Esophagus muscularis mucosa (tissue), 3 donors: ENCODE measurements around the gene ANAPC1.
A peak's percentile ranks its signal among the peaks of the same experiment; 100 is the strongest.

Experiments used
- POLR2A ChIP-seq: fragments of 450-650 bp; IDR thresholded peaks from one replicate; pipeline ENCODE4 v1.6.1; 2017; ENCODE audit warnings: antibody characterized with exemption, moderate library complexity, mild to moderate bottlenecking, low read depth
- POLR2AphosphoS5 ChIP-seq, 2 donors: sonication (generic); formaldehyde crosslinking; IDR thresholded peaks; one replicate each; pipeline ENCODE4 v1.6.1; 2017; ENCODE audit warnings: antibody characterized with exemption in 2 of 2
- TF ChIP-seq, protein P1 (sequence below), 3 experiments: fragments of 200-600 bp in 2 of 3; fragments of 450-650 bp in 1 of 3; sonication (generic) in 2 of 3; IDR thresholded peaks; one replicate each; pipeline ENCODE4 v1.5.1; 2017 to 2019; ENCODE audit warnings: antibody characterized with exemption in 3 of 3, mild to moderate bottlenecking in 2 of 3, moderate library complexity in 1 of 3

DNA sequence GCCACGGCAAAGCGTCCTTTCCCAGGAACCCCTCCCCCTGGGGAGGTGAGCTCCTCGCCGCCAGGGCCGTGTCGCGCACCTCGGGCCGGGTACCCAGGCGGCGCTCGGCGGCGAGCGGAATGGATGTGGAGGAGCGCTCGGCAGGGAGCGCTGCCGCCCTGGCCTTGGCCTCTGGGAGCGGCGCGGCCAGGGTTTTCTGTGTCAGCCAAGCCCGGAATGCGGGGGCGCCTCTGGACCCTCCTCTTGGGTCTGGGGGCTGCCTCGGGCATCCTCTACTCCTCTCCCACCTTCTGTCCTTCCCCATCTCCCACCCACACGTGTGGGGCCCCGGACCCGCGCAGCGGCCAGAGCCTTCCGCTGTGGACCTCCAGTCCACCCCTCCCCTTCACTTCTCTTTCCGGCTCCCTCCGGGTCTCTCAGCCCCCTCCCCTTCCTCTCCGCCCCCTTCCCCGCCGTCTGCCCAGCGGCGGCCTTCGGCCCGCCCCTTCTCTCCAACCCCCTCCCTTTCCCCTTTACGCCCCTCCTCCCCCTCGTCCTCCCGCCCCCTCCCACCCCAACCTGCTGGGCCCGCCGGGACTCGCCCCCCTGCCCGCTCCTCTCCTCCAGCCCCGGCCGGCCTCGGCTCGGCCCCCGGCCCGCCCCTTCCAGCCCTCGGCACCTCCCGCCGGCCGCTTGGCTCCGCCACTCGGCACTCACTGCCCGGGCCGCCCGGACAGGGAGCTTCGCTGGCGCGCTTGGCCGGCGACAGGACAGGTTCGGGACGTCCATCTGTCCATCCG, 14.1 kb upstream of the ANAPC1 start, which contains the start of gene MERTK:
- TF ChIP-seq, protein P1, sequence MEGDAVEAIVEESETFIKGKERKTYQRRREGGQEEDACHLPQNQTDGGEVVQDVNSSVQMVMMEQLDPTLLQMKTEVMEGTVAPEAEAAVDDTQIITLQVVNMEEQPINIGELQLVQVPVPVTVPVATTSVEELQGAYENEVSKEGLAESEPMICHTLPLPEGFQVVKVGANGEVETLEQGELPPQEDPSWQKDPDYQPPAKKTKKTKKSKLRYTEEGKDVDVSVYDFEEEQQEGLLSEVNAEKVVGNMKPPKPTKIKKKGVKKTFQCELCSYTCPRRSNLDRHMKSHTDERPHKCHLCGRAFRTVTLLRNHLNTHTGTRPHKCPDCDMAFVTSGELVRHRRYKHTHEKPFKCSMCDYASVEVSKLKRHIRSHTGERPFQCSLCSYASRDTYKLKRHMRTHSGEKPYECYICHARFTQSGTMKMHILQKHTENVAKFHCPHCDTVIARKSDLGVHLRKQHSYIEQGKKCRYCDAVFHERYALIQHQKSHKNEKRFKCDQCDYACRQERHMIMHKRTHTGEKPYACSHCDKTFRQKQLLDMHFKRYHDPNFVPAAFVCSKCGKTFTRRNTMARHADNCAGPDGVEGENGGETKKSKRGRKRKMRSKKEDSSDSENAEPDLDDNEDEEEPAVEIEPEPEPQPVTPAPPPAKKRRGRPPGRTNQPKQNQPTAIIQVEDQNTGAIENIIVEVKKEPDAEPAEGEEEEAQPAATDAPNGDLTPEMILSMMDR (IDR thresholded peaks at IDR 0.05) = peak; percentile 69 to 73 (median 71)
- TF ChIP-seq POLR2AphosphoS5 (IDR thresholded peaks at IDR 0.05) = peak; percentile 49 to 92
- TF ChIP-seq POLR2A = peak; percentile 67
